Astrocyte (in vitro differentiated cells and primary cell): Measurements from ENCODE around the gene TFF1.

Experiments
- EZH2 ChIP-seq: IDR thresholded peaks from 2 replicates; pipeline ENCODE4 v1.6.1; 2012; ENCODE audit warnings: mild to moderate bottlenecking, low read length, inconsistent platforms; ENCODE audit not compliant: insufficient read depth
- TF ChIP-seq, protein P1 (sequence below): IDR thresholded peaks from 2 replicates; pipeline ENCODE4 v1.5.1; 2011; ENCODE audit warnings: low read depth, mild to moderate bottlenecking, inconsistent platforms, low read length, moderate library complexity; ENCODE audit not compliant: insufficient read depth

DNA sequence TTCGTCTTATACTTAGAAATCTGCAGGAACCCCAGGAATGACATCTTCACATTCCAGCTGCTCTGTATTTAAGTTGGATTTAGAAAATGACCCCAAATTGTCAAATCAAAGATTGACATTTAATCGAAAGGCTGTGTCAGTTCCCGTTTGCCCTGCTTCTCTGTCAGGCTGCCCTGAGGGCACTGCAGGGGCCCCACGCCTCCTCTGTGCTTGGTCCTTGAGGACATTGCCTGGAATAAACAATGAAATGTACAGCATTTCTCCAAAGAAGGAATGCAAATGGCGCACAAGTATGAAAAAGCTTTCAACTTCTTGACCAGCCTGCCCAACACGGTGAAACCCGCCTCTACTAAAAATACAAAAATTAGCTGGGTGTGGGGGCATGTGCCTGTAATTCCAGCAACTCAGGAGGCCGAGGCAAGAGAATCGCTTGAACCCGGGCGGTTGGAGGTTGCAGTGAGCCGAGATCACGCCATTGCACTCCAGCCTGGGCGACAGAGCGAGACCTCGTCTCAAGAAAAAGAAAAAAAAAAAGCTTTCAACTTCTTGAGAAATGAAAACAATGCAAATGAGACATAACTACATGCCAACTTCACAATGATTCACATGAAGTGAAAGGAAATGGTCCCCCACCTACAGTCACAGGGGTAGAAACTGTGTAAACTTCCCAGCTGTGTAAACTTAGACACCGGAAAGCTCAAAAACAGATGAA, 26.6 kb upstream of the TFF1 start:
- TF ChIP-seq, protein P1, sequence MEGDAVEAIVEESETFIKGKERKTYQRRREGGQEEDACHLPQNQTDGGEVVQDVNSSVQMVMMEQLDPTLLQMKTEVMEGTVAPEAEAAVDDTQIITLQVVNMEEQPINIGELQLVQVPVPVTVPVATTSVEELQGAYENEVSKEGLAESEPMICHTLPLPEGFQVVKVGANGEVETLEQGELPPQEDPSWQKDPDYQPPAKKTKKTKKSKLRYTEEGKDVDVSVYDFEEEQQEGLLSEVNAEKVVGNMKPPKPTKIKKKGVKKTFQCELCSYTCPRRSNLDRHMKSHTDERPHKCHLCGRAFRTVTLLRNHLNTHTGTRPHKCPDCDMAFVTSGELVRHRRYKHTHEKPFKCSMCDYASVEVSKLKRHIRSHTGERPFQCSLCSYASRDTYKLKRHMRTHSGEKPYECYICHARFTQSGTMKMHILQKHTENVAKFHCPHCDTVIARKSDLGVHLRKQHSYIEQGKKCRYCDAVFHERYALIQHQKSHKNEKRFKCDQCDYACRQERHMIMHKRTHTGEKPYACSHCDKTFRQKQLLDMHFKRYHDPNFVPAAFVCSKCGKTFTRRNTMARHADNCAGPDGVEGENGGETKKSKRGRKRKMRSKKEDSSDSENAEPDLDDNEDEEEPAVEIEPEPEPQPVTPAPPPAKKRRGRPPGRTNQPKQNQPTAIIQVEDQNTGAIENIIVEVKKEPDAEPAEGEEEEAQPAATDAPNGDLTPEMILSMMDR = no peak
- TF ChIP-seq EZH2 = no peak
